Heart right ventricle (tissue), 16 donors: ENCODE data around the gene CHST13. TPM values are rescaled to one million over a fixed set of nuclear protein-coding genes. Genes with fewer than 3 reads are reported as not detected.

ENCODE experiments used
- ATAC-seq, 8 donors: fragments of 200-7000 bp; cut with Tn5 transposase; one replicate each; pipeline ENCODE4 v1.9.1; 2020; ENCODE audit warnings: mild to moderate bottlenecking in 8 of 8, moderate library complexity in 8 of 8, moderate number of reproducible peaks in 1 of 8
- DNase-seq, 2 donors: peaks; one replicate each; pipeline ENCODE4 v3.0.0-alpha.2; 2020
- H3K27ac ChIP-seq, 10 donors: fragments of 200-600 bp; sonication (generic) in 2 of 10; one replicate each; pipeline versions ENCODE4 v1.5.0 to v1.8.0; 2020 to 2022; ENCODE audit warnings: mild to moderate bottlenecking in 3 of 10
- H3K27me3 ChIP-seq, 7 donors: fragments of 200-600 bp; one replicate each; pipeline ENCODE4 v1.8.0; 2021 to 2022; ENCODE audit warnings: mild to moderate bottlenecking in 2 of 7
- H3K36me3 ChIP-seq, 9 donors: fragments of 200-600 bp; sonication (generic) in 1 of 9; one replicate each; pipeline versions ENCODE4 v1.5.0 to v1.8.0; 2020 to 2022; ENCODE audit warnings: mild to moderate bottlenecking in 2 of 9
- H3K4me1 ChIP-seq, 9 donors: fragments of 200-600 bp; sonication (generic) in 1 of 9; one replicate each; pipeline versions ENCODE4 v1.5.0 to v1.8.0; 2020 to 2022; ENCODE audit warnings: mild to moderate bottlenecking in 4 of 9
- H3K4me3 ChIP-seq, 10 donors: fragments of 200-600 bp; sonication (generic) in 2 of 10; one replicate each; pipeline versions ENCODE4 v1.5.0 to v1.8.0; 2020 to 2022; ENCODE audit warnings: mild to moderate bottlenecking in 7 of 10, moderate library complexity in 2 of 10
- H3K9me3 ChIP-seq, 11 donors: fragments of 200-600 bp in 10 of 11; sonication (generic) in 2 of 11; one replicate each; pipeline versions ENCODE4 v1.5.0 to v1.8.0; 2013 to 2022; ENCODE audit warnings: mild to moderate bottlenecking in 2 of 11, control low read depth in 1 of 11, moderate library complexity in 1 of 11
- WGBS, 2 donors: extraction: QIAGEN DNeasy Blood & Tissue Kit; methylation state at CpG; one replicate each; pipeline ENCODE4 v1.1.7; 2013; ENCODE audit warnings: inconsistent platforms in 1 of 2; 5-methylcytosine and 5-hydroxymethylcytosine counted together
- intact Hi-C, 10 donors: fragments of 100-400 bp; cut with DNase I; formaldehyde crosslinking; loops; one replicate each; pipeline versions ENCODE4 v1.11.1 to v1.14.2; 2022
- polyA plus RNA-seq, 2 donors: library from polyadenylated mRNA; stranded (reverse); fragments of 200-250 nt; gene quantifications; one replicate each; pipeline ENCODE4 v1.2.3, GENCODE V29; 2013
- total RNA-seq, 10 donors: library from RNA; stranded (reverse); fragmentation: NEBNext Ultra II Directional in 3 of 10; extraction: Animal tissue kit (Norgen Biotek cat#: 25700) in 3 of 10; gene quantifications; one replicate each; pipeline versions ENCODE4 v1.2.1 to v1.2.4, GENCODE V29; 2021 to 2023
- TF ChIP-seq, protein P1 (sequence below), 9 donors: fragments of 200-600 bp; sonication (generic) in 2 of 9; IDR thresholded peaks; one replicate each; pipeline versions ENCODE4 v1.5.0 to v1.8.0; 2021 to 2022; ENCODE audit warnings: antibody characterized with exemption in 9 of 9, mild to moderate bottlenecking in 5 of 9, moderate library complexity in 1 of 9
- donor health status: Arrhythmogenic right ventricular cardiomyopathy.
- donor health status: ischemic (EF 13 %, LVEDD 7.1; RV severe dilation, severe dysfunction).
- donor health status: healthy with polysubstance abuse.
- donor health status: DM: no; HTN: yes; CAD: no.
- donor health status: DM: no; HTN: no; CAD: no.
- donor health status: ischemic (EF 25% LVEDD 6.9; RV normal size, moderate dysfunction).
- donor health status: ischemic (EF 25% LVEDD 5.7; RV mildly dilated, moderate dysfunction).
- donor health status: healthy.
- donor health status: DM: yes; HTN: yes; CAD: no.
- donor health status: Ischemic cardiomyopathy.
- donor health status: ischemic (EF 35%, LVEDD 5.7; RV mildly dilated, moderate dysfunction).
- donor health status: nonischemic (EF 11% LVEDD 7.7; RV severe dilation, severe dysfunction).
- donor health status: DM: yes; HTN: yes; CAD: no.
- donor health status: PGD.
- donor health status: ischemic (EF 29% LVEDD 5.4; RV normal size, mild dysfunction).
- donor health status: nonischemic (EF 23%, LVEDD 6.1; RV moderate dilation, normal function).

The CHST13 gene
- total and polyA plus RNA-seq, 12 donors: 0.12 to 1.2 (median 0.43) TPM

GRCh38 chr3:126540951-126541627 is 17.1 kb downstream of the CHST13 start:
- 69 to 76% methylated on average over 24 of the region's 24 CpGs for WGBS, 2 donors
- Histone ChIP-seq H3K27me3 (peaks cover 0 to 43% (median 25%) of the 10 kb centered on the region in 7 donors), H3K27ac (peak overlapping the region in 1 of 10 donors; percentile 78), H3K4me1 (peaks cover 0 to 16% (median 0%) of the 10 kb centered on the region in 9 donors), H3K4me3 (peak overlapping the region in 1 of 10 donors; percentile 12), H3K36me3 (no peaks in the 10 kb centered on the region), H3K9me3 (no peaks in the 10 kb centered on the region)
- ATAC-seq (no peak), DNase-seq (no peak)
- intact Hi-C loops: no loop called here
- TF ChIP-seq, protein P1, sequence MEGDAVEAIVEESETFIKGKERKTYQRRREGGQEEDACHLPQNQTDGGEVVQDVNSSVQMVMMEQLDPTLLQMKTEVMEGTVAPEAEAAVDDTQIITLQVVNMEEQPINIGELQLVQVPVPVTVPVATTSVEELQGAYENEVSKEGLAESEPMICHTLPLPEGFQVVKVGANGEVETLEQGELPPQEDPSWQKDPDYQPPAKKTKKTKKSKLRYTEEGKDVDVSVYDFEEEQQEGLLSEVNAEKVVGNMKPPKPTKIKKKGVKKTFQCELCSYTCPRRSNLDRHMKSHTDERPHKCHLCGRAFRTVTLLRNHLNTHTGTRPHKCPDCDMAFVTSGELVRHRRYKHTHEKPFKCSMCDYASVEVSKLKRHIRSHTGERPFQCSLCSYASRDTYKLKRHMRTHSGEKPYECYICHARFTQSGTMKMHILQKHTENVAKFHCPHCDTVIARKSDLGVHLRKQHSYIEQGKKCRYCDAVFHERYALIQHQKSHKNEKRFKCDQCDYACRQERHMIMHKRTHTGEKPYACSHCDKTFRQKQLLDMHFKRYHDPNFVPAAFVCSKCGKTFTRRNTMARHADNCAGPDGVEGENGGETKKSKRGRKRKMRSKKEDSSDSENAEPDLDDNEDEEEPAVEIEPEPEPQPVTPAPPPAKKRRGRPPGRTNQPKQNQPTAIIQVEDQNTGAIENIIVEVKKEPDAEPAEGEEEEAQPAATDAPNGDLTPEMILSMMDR (IDR thresholded peaks at IDR 0.05): no peak

- H3K4me3 ChIP-seq: no peak overlapping the region
- intact Hi-C loops: no loop called here
- peaks cover 0 to 43% (median 25%) of the 10 kb centered on the region in 7 donors for H3K27me3 ChIP-seq
- no peak overlapping the region for H3K27ac ChIP-seq
- TF ChIP-seq, protein P1 (IDR thresholded peaks at IDR 0.05): no peak
- peaks cover 0 to 16% (median 0%) of the 10 kb centered on the region in 9 donors for H3K4me1 ChIP-seq
- H3K36me3 ChIP-seq: no peaks in the 10 kb centered on the region
- no peaks in the 10 kb centered on the region for H3K9me3 ChIP-seq
- no peak for DNase-seq
- ATAC-seq: peak in 1 of 8 donors; percentile 24
- 28 to 29% methylated on average over 101 of the region's 101 CpGs for WGBS, 2 donors
Observed at GRCh38 chr3:126541628-126542339, 17.8 kb downstream of the CHST13 start.

DNA sequence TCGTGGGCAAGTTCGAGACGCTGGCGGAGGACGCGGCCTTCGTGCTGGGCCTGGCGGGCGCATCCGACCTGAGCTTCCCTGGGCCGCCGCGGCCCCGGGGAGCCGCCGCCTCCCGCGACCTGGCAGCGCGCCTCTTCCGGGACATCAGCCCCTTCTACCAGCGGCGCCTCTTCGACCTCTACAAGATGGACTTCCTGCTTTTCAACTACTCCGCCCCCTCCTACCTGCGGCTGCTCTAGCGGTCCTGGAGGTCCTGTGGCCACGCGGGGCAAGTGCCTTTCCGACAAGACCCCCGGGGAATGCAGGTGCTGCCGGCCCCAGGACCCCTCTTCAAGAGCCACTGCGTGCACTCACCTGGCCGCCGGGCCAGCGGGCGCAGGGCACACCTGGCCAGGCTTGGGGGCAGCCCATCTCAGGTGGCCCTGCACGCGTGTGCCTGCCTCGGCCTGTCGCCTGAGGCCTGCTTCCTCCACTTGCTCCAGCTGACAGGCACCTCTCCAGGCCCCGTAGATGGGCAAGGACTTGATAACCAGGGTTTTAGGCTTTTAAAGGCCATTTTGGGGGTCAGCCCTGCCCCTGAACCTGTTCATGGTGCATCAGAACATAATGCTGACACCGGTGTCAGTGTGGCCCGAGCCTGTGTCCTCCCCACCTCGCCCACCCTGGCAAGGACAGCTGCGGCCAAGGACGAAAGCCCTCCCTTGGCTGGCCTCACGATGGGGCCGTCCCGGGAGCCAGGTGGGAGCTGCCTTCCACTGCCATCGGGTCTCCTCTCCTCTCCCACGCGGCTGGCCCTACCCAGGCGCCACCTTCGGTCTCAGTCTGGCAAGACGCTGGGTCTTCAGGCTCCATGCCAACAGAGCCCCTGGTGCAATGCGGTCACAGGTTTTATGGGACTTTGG is 18.6 kb downstream of the CHST13 start:
- Histone ChIP-seq H3K27me3 (peaks cover 0 to 46% (median 25%) of the 10 kb centered on the region in 7 donors), H3K9me3 (no peaks in the 10 kb centered on the region), H3K36me3 (no peaks in the 10 kb centered on the region), H3K4me3 (no peak overlapping the region), H3K27ac (no peak overlapping the region), H3K4me1 (peaks cover 0 to 16% (median 0%) of the 10 kb centered on the region in 9 donors)
- DNase-seq (no peak), ATAC-seq (no peak)
- 68 to 70% methylated on average over 57 of the region's 57 CpGs for WGBS, 2 donors
- intact Hi-C loops: no loop called here
- TF ChIP-seq, protein P1 (IDR thresholded peaks at IDR 0.05): no peak
